ENCODE measurements around the gene RRBP1.
A peak's percentile ranks its signal among the peaks of the same experiment; 100 is the strongest.
"Not testable (repeated sequence)": the region's sequence is repeated elsewhere in the genome, so short reads cannot be mapped to it uniquely, and the experiment has no call there.

RRBP1 gene

DNA sequence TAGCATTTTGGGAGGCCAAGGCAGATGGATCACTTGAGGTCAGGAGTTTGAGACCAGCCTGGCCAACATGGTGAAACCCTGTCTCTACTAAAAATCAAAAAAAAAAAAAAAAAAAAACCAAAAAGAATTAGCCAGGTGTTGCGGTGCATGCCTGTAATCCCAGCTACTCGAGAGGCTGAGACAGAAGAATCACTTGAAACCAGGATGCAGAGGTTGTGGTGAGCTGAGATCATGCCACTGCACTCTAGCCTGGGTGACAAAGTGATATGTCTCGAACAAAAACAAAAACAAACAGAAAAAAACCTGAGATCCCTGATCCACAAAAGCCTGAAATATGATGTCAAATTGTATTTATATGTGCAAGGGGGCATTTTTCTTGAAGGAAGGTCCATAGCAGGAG lies 25.9 kb upstream of the RRBP1 start:
- not testable (repeated sequence) for DNase-seq

DNA sequence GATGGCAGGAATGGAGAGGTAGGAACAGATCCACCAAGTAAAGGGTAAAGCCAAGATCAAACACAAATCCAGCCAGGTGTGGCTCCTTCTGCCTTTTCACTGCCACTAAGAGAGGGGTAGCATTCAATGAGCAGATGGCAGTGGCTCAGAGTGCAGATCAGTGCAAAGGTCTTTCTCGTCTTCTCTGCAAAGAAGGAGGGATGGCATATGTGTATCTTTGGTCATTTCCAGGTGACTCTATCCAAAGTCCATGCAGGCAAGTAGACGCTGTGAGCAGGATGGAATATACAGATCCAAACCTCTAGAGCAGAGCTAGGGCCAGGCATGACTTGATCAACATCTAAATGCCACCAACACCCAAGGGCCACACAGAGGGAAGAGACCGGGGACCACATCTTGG lies 24.6 kb upstream of the RRBP1 start:
- DNase-seq: no peak

GRCh38 chr20:17705916-17706315 lies 23.9 kb upstream of the RRBP1 start:
- DNase-seq: no peak

DNA sequence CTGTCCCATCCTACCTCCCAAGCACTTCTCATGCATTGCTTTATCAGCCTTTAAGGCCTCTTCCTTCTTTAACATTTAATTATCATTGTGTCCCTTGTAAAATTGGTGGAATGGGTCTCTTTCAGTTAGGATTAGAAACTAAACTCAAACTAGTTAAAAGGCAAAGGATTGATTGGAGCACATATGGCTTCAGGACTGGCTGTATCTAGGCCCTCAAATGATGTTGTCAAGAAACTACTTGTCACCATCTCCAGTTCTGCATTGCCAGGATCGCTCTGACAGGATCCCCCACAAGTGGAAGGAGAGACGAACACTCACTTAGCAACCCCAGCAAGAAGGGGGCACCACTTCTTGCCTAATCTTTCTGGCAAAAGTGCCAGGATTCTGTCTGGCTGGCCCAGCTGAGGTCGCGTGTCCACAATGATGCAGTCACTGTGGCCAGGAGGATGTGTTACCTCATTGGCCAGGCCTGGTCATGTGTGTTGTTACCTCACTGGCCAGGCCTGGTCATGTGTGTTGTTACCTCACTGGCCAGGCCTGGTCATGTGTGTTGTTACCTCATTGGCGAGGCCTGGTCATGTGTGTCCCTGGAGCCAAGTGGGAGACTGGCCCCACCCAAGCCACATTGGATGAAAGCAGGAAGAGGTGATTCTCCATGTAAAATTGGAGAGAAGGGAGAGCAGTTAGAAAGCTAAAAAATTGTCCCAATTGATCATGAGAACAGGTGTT lies 22.7 kb upstream of the RRBP1 start:
- no peak for DNase-seq

GRCh38 chr20:17701826-17702225 lies 19.8 kb upstream of the RRBP1 start:
- no peak for DNase-seq

GRCh38 chr20:17700637-17701036 lies 18.6 kb upstream of the RRBP1 start:
- DNase-seq: no peak

- DNase-seq: no peak
Measured at GRCh38 chr20:17699931-17700351, 17.9 kb upstream of the RRBP1 start, which contains the start of gene BANF2. Gene BANF2, plus strand, starts transcription at chr20:17699966. Its CDS starts 25,060 bp downstream, at chr20:17725026.

GRCh38 chr20:17698384-17698783 lies 16.3 kb upstream of the RRBP1 start:
- no peak for DNase-seq

DNA sequence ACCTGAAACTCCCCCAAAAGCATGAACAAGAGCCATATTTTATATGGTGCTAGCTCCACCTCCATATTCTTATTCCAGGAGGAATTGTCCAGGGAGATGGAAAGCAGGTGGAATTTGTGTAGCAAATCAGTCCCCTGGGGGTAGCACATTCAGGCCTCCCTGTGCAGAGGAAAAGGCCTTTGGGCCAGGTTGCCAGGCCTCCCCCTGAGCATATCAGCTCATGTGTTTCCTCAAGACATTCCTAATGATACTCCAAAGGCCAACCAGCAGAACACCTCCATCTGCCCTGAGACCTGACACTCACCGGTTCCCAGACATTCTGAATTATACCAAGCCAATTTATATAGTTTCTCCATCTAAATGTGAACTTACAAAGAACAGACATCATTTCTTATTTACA lies 15.1 kb upstream of the RRBP1 start:
- no peak for DNase-seq

- DNase-seq: no peak
Measured at GRCh38 chr20:17696287-17696686, 14.2 kb upstream of the RRBP1 start.

- DNase-seq: no peak
Measured at GRCh38 chr20:17694767-17695166, 12.7 kb upstream of the RRBP1 start.

- DNase-seq: no peak
Measured at GRCh38 chr20:17693444-17694001, 11.5 kb upstream of the RRBP1 start.

DNA sequence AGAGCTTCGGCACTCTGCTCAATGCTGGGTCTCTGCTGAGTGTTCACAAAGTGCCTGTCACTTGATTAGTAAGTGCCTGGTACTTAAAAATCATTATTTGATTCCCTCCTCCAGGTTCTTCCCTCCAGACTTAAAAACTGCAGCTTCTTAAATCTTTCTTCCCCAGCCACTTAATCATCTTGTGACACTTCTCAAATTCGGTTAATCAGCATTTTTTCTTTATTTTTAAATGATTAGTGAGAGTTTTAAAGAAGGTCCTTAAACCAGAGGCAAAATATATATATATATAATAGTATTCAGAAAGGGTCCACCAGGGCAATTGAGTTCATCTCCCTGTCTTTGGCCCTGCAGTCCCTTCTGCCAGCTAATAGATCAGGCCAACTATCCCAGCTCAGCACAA lies 9.7 kb upstream of the RRBP1 start:
- DNase-seq: no peak

- DNase-seq: no peak
Measured at GRCh38 chr20:17690144-17690543, 8.1 kb upstream of the RRBP1 start.

GRCh38 chr20:17688965-17689364 lies 6.9 kb upstream of the RRBP1 start:
- no peak for DNase-seq

DNA sequence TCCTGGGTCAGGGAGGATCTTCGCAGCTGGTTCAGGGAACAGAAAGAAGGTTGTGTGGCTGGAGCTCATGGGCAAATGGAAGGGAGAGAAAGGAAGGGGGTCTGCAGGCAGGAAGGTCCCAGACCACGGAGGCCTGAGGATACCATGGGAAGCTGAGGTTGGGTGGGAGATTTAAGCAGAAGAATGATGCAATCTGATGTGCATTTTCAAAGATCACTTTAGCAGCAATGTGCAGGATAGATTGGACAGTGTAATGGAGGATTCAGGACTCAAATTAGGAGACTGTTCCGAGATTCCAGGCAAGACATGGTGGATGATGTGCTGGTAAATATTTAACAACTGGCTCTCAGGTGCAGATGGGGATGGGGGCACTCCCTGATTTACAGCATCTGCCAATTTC lies 5.8 kb upstream of the RRBP1 start:
- no peak for DNase-seq

DNA sequence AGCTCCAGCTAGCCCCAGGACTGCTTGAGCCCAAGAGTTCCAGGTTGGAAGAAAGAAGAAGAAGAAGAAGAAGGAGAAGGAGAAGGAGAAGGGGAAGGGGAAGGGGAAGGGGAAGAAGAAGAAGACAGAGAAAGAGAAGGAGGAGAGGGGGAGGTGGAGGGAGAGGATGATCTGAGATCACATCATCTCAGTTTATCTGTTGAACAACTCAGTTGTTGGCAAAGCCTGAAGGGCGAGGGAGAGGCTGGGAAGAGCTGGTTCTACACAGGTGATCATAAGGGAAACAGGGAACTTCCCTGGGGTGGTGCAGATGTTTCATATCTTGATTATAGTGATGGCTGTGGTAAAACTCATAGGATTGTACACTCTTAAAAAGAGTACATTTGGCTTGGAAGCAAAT lies 3.1 kb upstream of the RRBP1 start:
- no peak for DNase-seq

DNA sequence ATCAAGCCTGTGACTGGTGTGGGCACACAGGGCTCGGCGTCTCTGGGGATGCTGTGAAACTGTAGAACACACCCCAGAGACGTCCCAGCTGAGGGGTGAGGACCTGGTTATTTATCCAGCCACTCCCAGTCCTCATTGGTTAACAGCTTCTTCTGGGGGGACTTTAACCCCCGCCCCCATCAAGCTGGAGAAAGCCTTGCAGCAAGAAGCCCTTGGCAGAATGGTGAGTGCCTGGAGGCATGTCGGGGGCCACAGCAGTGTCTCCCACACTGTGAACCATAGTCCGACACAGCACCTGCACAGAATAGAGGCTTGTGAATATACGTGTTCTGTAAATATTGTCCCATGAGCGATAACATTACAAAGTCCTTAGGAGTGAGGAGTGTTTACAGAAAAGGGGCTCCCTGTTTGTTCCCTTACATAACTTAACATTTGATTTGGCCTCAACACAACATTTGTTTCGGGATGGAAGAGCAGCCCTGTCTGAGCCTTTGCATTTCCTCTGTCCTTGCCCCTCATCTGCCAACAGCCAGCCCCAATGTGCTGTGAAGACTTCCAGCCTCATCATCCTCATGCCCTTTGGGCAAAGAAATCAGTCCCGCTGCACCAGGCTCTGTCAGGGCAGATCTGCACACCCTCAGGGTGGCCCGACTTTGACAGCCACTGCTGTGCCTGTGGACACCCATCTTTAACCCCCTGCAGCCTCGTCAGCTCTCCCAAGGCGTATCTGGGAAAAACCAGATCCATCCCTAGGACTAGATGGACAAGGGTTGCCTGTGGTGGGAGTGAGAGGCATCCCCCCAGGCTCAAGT lies 2.2 kb upstream of the RRBP1 start:
- DNase-seq: no peak

DNA sequence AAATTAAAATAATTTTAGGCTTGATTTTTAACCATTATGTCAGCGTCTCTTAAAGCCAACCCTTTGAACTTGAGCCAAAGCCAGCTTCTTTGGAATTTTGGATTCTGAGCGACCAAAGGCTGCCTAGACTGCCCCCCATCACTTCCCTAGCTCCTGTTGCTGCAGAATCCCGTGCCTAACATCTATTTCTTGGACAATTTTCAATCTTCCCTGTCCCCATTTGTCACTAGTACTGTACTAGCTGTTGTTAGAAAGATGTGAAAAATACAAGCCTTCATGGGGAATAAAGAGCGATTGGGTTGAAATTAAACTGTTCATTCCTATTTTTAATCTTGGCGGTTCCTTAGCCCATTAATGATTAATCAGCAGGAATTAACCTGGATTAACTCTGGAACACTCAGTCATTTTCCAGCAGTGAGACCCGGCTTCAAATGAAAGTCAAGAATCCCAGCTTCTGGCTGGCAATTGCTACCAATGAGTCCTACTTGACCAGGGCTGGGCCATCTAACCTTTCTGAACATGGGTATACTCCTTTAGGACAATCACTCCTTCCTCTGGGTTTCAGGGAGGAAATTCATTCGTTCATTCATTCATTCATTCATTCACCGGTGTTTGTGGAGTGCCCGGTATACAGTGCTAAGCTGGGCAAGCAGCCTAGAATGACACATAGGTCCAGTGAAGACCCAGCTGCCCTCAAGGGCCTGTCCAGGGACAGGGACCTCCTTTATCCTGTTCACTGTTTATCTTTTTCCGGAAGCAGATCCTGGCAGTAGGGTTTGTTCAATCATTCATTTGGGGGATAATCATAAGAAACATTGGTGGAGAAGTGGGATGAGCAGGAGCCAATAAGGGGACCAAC lies 1.4 kb upstream of the RRBP1 start:
- no peak for DNase-seq

DNA sequence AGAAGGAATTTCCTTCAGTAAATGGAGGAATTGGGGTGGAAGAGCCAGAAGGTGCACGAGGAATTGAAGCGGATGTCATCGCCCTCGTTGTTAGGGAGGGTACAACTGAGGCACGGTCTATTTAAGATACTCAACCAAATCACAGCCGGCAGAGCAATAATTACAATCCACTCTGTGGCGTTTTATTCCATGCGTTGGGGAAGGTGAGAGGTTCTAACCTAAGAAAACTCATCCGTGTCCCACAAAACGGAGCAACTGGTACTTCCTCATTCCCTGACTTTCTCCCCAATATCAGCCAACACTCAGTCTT lies 802 bp upstream of the RRBP1 start:
- DNase-seq: no peak

DNA sequence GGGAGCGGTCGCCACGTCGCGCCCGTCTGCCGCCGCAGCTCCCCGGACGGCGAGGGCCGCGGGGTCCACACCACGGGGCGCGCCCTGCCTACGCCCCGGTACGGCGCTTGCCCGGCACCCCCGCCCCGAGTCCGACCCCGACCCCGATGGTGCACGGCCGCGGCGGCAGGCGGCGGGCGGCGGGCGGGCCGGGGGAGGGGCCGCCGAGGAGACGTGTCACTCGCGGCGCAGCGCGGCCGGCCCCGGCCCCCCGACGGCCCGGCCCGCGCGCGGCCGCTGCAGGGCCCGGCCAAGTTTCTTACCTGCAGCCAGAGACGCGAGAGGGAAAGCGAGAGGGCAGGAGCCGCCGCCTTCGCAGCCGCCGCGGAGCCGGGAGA lies 328 bp downstream of the RRBP1 start:
- DNase-seq: no peak

GRCh38 chr20:17680836-17681725 lies 961 bp downstream of the RRBP1 start:
- peak; percentile 39 to 46 for DNase-seq

All from Kasumi-1 (cell line).